Loucy (cell line): ENCODE measurements around the gene D2HGDH.

Source experiments
- H2AFZ ChIP-seq: fragments of 200-600 bp; sonication (generic); 2 replicates; pipeline ENCODE4 v1.6.0; 2016; ENCODE audit warnings: antibody characterized with exemption, mild to moderate bottlenecking, low read length, moderate library complexity
- H3F3A ChIP-seq: fragments of 200-600 bp; 2 replicates; pipeline ENCODE4 v1.6.0; 2016; ENCODE audit warnings: antibody characterized with exemption, low read depth, mild to moderate bottlenecking
- H3K27me3 ChIP-seq: fragments of 200-600 bp; sonication (generic); 2 replicates; pipeline ENCODE4 v1.6.1; 2014; ENCODE audit warnings: low read length, mild to moderate bottlenecking; ENCODE audit not compliant: insufficient read depth, poor library complexity, severe bottlenecking
- H3K36me3 ChIP-seq: fragments of 200-600 bp; sonication (generic); 2 replicates; pipeline ENCODE4 v1.6.1; 2016; ENCODE audit warnings: low read length; ENCODE audit not compliant: insufficient read depth
- H3K4me1 ChIP-seq: fragments of 200-600 bp; sonication (generic); 2 replicates; pipeline ENCODE4 v1.5.1; 2014; ENCODE audit warnings: low read length, mild to moderate bottlenecking; ENCODE audit not compliant: insufficient read depth, poor library complexity, severe bottlenecking
- H3K4me2 ChIP-seq: fragments of 200-600 bp; sonication (generic); 2 replicates; pipeline ENCODE4 v1.6.0; 2014; ENCODE audit warnings: antibody characterized with exemption, low read length, low read depth, mild to moderate bottlenecking; ENCODE audit not compliant: poor library complexity, severe bottlenecking
- H3K4me3 ChIP-seq: fragments of 200-600 bp; sonication (generic); 2 replicates; pipeline ENCODE4 v1.5.1; 2014; ENCODE audit warnings: low read length, mild to moderate bottlenecking, mixed read lengths; ENCODE audit not compliant: poor library complexity, severe bottlenecking
- H3K79me2 ChIP-seq: fragments of 200-600 bp; sonication (generic); 2 replicates; pipeline ENCODE4 v1.6.1; 2014; ENCODE audit warnings: low read length; ENCODE audit not compliant: insufficient read depth
- H3K9ac ChIP-seq: fragments of 200-600 bp; sonication (generic); 2 replicates; pipeline ENCODE4 v1.6.0; 2014; ENCODE audit warnings: mild to moderate bottlenecking, low read depth, low read length, moderate library complexity; ENCODE audit not compliant: poor library complexity, severe bottlenecking
- H3K9me2 ChIP-seq: fragments of 200-600 bp; sonication (generic); replicated peaks from 2 replicates; pipeline ENCODE4 v1.6.1; 2016; ENCODE audit warnings: low read depth, low read length, mixed read lengths
- H3K9me3 ChIP-seq: fragments of 200-600 bp; sonication (generic); 2 replicates; pipeline ENCODE4 v1.6.1; 2014; ENCODE audit warnings: mild to moderate bottlenecking, antibody characterized with exemption, low read length, low read depth; ENCODE audit not compliant: insufficient read depth
- H4K20me1 ChIP-seq: fragments of 200-600 bp; sonication (generic); 2 replicates; pipeline ENCODE4 v1.6.0; 2014; ENCODE audit warnings: antibody characterized with exemption, low read length, mild to moderate bottlenecking; ENCODE audit not compliant: insufficient read depth, poor library complexity, severe bottlenecking
- EZH2phosphoT487 ChIP-seq: fragments of 200-600 bp; IDR thresholded peaks from 2 replicates; pipeline ENCODE4 v1.6.1; 2018; ENCODE audit warnings: antibody characterized with exemption, mild to moderate bottlenecking, moderate library complexity, borderline replicate concordance
- TF ChIP-seq, protein P1 (sequence below): fragments of 200-600 bp; sonication (generic); conservative IDR thresholded peaks from 2 replicates; pipeline ENCODE4 v1.5.1; 2014; ENCODE audit warnings: mild to moderate bottlenecking, antibody characterized with exemption, low read length

D2HGDH gene

GRCh38 chr2:241764275-241765241 is 30.1 kb downstream of the D2HGDH start:
- no peaks in the 10 kb centered on the region for H3K9me3 ChIP-seq
- H3K9ac ChIP-seq, result no peak overlapping the region
- no peak for TF ChIP-seq EZH2phosphoT487
- TF ChIP-seq, protein P1, sequence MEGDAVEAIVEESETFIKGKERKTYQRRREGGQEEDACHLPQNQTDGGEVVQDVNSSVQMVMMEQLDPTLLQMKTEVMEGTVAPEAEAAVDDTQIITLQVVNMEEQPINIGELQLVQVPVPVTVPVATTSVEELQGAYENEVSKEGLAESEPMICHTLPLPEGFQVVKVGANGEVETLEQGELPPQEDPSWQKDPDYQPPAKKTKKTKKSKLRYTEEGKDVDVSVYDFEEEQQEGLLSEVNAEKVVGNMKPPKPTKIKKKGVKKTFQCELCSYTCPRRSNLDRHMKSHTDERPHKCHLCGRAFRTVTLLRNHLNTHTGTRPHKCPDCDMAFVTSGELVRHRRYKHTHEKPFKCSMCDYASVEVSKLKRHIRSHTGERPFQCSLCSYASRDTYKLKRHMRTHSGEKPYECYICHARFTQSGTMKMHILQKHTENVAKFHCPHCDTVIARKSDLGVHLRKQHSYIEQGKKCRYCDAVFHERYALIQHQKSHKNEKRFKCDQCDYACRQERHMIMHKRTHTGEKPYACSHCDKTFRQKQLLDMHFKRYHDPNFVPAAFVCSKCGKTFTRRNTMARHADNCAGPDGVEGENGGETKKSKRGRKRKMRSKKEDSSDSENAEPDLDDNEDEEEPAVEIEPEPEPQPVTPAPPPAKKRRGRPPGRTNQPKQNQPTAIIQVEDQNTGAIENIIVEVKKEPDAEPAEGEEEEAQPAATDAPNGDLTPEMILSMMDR, result no peak
- H3K4me2 ChIP-seq, result no peak overlapping the region
- no peaks in the 10 kb centered on the region for H4K20me1 ChIP-seq
- no peaks in the 10 kb centered on the region for H3K79me2 ChIP-seq
- H3K4me3 ChIP-seq, result no peak overlapping the region
- no peaks in the 10 kb centered on the region for H3K27me3 ChIP-seq
- no peaks in the 10 kb centered on the region for H3K9me2 ChIP-seq
- H2AFZ ChIP-seq, result no peak overlapping the region
- peaks cover 14% of the 10 kb centered on the region for H3K4me1 ChIP-seq
- no peaks in the 10 kb centered on the region; the same call in 1 of the 2 replicates for H3F3A ChIP-seq
- no peaks in the 10 kb centered on the region for H3K36me3 ChIP-seq

GRCh38 chr2:241767464-241768250 is 33.2 kb downstream of the D2HGDH start:
- H3K4me3 ChIP-seq, result no peak overlapping the region
- no peak overlapping the region for H3K4me2 ChIP-seq
- no peaks in the 10 kb centered on the region for H3K9me2 ChIP-seq
- no peaks in the 10 kb centered on the region for H3K27me3 ChIP-seq
- no peaks in the 10 kb centered on the region for H3K79me2 ChIP-seq
- H3K9ac ChIP-seq, result no peak overlapping the region
- no peaks in the 10 kb centered on the region for H4K20me1 ChIP-seq
- no peaks in the 10 kb centered on the region for H3F3A ChIP-seq
- no peaks in the 10 kb centered on the region for H3K36me3 ChIP-seq
- H3K9me3 ChIP-seq, result no peaks in the 10 kb centered on the region
- H2AFZ ChIP-seq, result no peak overlapping the region
- TF ChIP-seq, protein P1, result no peak
- TF ChIP-seq EZH2phosphoT487, result no peak
- H3K4me1 ChIP-seq, result peaks cover 19% of the 10 kb centered on the region

DNA sequence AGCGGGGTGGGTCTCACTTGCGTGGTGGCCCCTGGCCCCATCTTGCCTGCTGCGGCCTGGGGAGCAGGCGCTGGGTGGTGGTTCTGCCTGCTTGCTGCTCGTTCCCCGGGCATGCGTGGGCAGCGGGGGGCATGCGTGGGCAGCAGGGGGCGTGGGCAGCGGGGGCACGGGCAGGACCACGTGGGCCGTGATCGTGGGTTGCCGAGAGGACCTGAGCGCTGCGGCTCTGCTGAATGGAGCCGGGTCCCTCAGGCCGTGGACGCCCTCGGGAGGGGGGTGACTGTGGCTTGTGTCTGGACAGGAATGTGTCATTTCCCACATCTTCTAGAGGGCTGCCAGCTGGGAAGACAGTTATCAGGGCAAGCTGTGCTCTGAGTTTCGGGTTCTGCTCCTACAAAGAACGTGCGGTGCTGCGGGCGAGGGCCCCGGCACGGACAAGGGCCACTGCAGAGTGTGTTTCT is 33.9 kb downstream of the D2HGDH start:
- Histone ChIP-seq H3K36me3 (no peaks in the 10 kb centered on the region), H3K27me3 (no peaks in the 10 kb centered on the region), H4K20me1 (no peaks in the 10 kb centered on the region), H3K9ac (no peak overlapping the region), H3K4me1 (peaks cover 12% of the 10 kb centered on the region), H3K4me3 (no peak overlapping the region), H3K4me2 (no peak overlapping the region), H2AFZ (no peak overlapping the region), H3F3A (no peaks in the 10 kb centered on the region), H3K79me2 (no peaks in the 10 kb centered on the region), H3K9me2 (no peaks in the 10 kb centered on the region), H3K9me3 (no peaks in the 10 kb centered on the region)
- TF ChIP-seq, protein P1, result no peak
- no peak for TF ChIP-seq EZH2phosphoT487
